Calu3 (cell line): ENCODE data around the gene MCAM. TPM values are rescaled to one million over a fixed set of nuclear protein-coding genes. Genes with fewer than 3 reads are reported as not detected.

Source experiments
- BruUV-seq: library from RNA; stranded (reverse); fragments of 400-500 nt; replicated peaks from 2 replicates; lab custom pipeline; 2021; lab: Mats Ljungman, UMichigan
- CTCF ChIA-PET: fragments of 300-600 bp; sonication (Branson Sonifier 250); formaldehyde crosslinking; loops from one replicate; lab custom pipeline; 2022; ENCODE audit warnings: antibody characterized with exemption; lab: Charles Lee
- DNase-seq: peaks from one replicate; pipeline ENCODE4 v3.0.0; 2022
- H3K27ac Mint-ChIP-seq: one replicate; pipeline ENCODE4 v1.8.0; 2022; ENCODE audit warnings: mixed read lengths; ENCODE audit not compliant: unreplicated experiment
- H3K27me3 Mint-ChIP-seq: one replicate; pipeline ENCODE4 v1.8.0; 2022; ENCODE audit warnings: mixed read lengths; ENCODE audit not compliant: unreplicated experiment
- H3K36me3 Mint-ChIP-seq: one replicate; pipeline ENCODE4 v1.8.0; 2022; ENCODE audit warnings: mild to moderate bottlenecking, moderate library complexity, mixed read lengths; ENCODE audit not compliant: insufficient read depth, unreplicated experiment
- H3K4me1 Mint-ChIP-seq: one replicate; pipeline ENCODE4 v1.8.0; 2022; ENCODE audit warnings: mild to moderate bottlenecking, low read depth, mixed read lengths; ENCODE audit not compliant: unreplicated experiment
- H3K4me3 Mint-ChIP-seq: one replicate; pipeline ENCODE4 v1.8.0; 2022; ENCODE audit warnings: mild to moderate bottlenecking, low read depth, moderate library complexity, mixed read lengths; ENCODE audit not compliant: unreplicated experiment
- H3K9me3 Mint-ChIP-seq: one replicate; pipeline ENCODE4 v1.8.0; 2022; ENCODE audit warnings: low read depth, mixed read lengths; ENCODE audit not compliant: unreplicated experiment
- CTCF ChIP-seq: fragments of 200-600 bp; IDR thresholded peaks from one replicate; pipeline ENCODE4 v1.8.0; 2022; ENCODE audit warnings: antibody characterized with exemption; ENCODE audit not compliant: unreplicated experiment
- intact Hi-C: fragments of 100-400 bp; cut with micrococcal nuclease; formaldehyde crosslinking; loops from one replicate; pipeline ENCODE4 v1.10.0; 2022; ENCODE audit not compliant: unreplicated experiment
- total RNA-seq: library from RNA; stranded (reverse); gene quantifications from 2 replicates; pipeline ENCODE4 v1.2.3, GENCODE V29; 2022

MCAM gene
- total RNA-seq, 1 experiment from 2014 or later, result 25.1 TPM

- Mint-ChIP-seq H3K4me1 (no peaks in the 10 kb centered on the region), H3K27ac (no peak overlapping the region), H3K27me3 (no peaks in the 10 kb centered on the region), H3K36me3 (no peaks in the 10 kb centered on the region), H3K4me3 (no peak overlapping the region), H3K9me3 (no peaks in the 10 kb centered on the region)
- intact Hi-C loops, result no loop called here
- CTCF ChIA-PET, result no interaction called here
- no peak for TF ChIP-seq CTCF
- DNase-seq, result no peak
- no TSS peak for BruUV-seq
These were observed 25.9 kb downstream of the MCAM start for GRCh38 chr11:119290894-119291497.

DNA sequence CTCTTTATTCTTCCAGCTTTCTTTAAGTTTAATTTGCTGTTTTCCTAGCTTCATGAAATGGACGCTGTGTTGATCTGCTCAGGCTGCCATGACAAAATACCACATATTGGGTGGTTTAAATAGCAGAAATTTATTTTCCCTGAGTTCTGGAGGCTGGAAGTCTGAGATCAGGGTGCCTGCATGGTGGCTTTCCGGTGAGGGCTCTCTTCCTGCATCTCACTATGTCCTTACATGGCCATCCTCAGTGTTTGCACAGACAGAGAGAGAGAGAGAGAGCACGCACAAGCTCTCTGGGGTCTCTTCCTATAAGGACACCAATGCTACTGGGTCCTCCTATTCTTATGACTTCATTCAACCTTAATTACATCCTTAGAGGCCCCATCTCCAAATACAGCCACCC lies 28.7 kb downstream of the MCAM start:
- no peak for TF ChIP-seq CTCF
- intact Hi-C loops, result no loop called here
- CTCF ChIA-PET, result no interaction called here

GRCh38 chr11:119285431-119285830 lies 31.5 kb downstream of the MCAM start:
- DNase-seq, result no peak
- Mint-ChIP-seq H3K27me3 (no peaks in the 10 kb centered on the region), H3K4me3 (no peak overlapping the region), H3K4me1 (no peaks in the 10 kb centered on the region), H3K36me3 (peaks cover 4% of the 10 kb centered on the region), H3K9me3 (no peaks in the 10 kb centered on the region), H3K27ac (peak overlapping the region; percentile 60)
- BruUV-seq, result no TSS peak
- TF ChIP-seq CTCF, result no peak
- intact Hi-C loops, result no loop called here
- CTCF ChIA-PET, result no interaction called here

More for the DNA sequence above, 28.7 kb downstream of the MCAM start:
- no peak overlapping the region for H3K4me3 Mint-ChIP-seq
- H3K36me3 Mint-ChIP-seq, result peaks cover 4% of the 10 kb centered on the region
- DNase-seq, result no peak
- no peaks in the 10 kb centered on the region for H3K9me3 Mint-ChIP-seq
- BruUV-seq, result no TSS peak
- H3K4me1 Mint-ChIP-seq, result no peaks in the 10 kb centered on the region
- no peaks in the 10 kb centered on the region for H3K27me3 Mint-ChIP-seq
- H3K27ac Mint-ChIP-seq, result no peak overlapping the region

- Mint-ChIP-seq H3K4me1 (no peaks in the 10 kb centered on the region), H3K27me3 (no peaks in the 10 kb centered on the region), H3K9me3 (no peaks in the 10 kb centered on the region), H3K27ac (peak overlapping the region; percentile 60), H3K4me3 (no peak overlapping the region), H3K36me3 (peaks cover 4% of the 10 kb centered on the region)
- CTCF ChIA-PET, result no interaction called here
- intact Hi-C loops, result no loop called here
- DNase-seq, result peak; percentile 4
- TF ChIP-seq CTCF, result no peak
- no TSS peak for BruUV-seq
These were observed 32.4 kb downstream of the MCAM start for GRCh38 chr11:119284344-119285157.
